Neural cell (in vitro differentiated cells): ENCODE measurements around the gene RHD. TPM values are rescaled to one million over a fixed set of nuclear protein-coding genes. Genes with fewer than 3 reads are reported as not detected.
"Not testable (repeated sequence)": the region's sequence is repeated elsewhere in the genome, so short reads cannot be mapped to it uniquely, and the experiment has no call there.

Source experiments
- H2AFZ ChIP-seq: fragments of 200-600, 300-800 bp; sonication (generic), shearing (Covaris generic); 2 replicates; pipeline ENCODE4 v1.6.0; 2014; ENCODE audit warnings: low read depth, mild to moderate bottlenecking, antibody characterized with exemption, low read length, moderate library complexity
- H3F3A ChIP-seq: fragments of 200-600 bp; shearing (Covaris generic); 2 replicates; pipeline ENCODE4 v1.6.1; 2016; ENCODE audit warnings: mild to moderate bottlenecking, moderate library complexity, mixed read lengths, antibody characterized with exemption, low read length; ENCODE audit not compliant: insufficient read depth, poor library complexity, severe bottlenecking
- H3K27ac ChIP-seq: fragments of 200-600, 300-800 bp; sonication (generic), shearing (Covaris generic); 2 replicates; pipeline ENCODE4 v1.5.1; 2014; ENCODE audit warnings: mild to moderate bottlenecking, low read length, moderate library complexity
- H3K27me3 ChIP-seq: fragments of 300-800, 200-600 bp; sonication (generic), shearing (Covaris generic); 2 replicates; pipeline ENCODE4 v1.6.0; 2014; ENCODE audit warnings: mild to moderate bottlenecking, low read depth, low read length, moderate library complexity; ENCODE audit not compliant: insufficient read depth
- H3K36me3 ChIP-seq: fragments of 300-800, 200-600 bp; sonication (generic), shearing (Covaris generic); 2 replicates; pipeline ENCODE4 v1.5.1; 2014; ENCODE audit warnings: mild to moderate bottlenecking, antibody characterized with exemption, low read length, moderate library complexity; ENCODE audit not compliant: insufficient read depth
- H3K4me2 ChIP-seq: fragments of 300-800, 200-600 bp; sonication (generic), shearing (Covaris generic); 2 replicates; pipeline ENCODE4 v1.6.0; 2014; ENCODE audit warnings: mild to moderate bottlenecking, low read length
- H3K4me3 ChIP-seq: fragments of 300-800, 200-600 bp; sonication (generic), shearing (Covaris generic); 2 replicates; pipeline ENCODE4 v1.5.1; 2014; ENCODE audit warnings: mild to moderate bottlenecking, low read length, moderate library complexity
- H3K79me2 ChIP-seq: fragments of 200-600 bp; shearing (Covaris generic); replicated peaks from 2 replicates; pipeline ENCODE4 v1.6.0; 2014; ENCODE audit warnings: mild to moderate bottlenecking, low read length, moderate library complexity; ENCODE audit not compliant: insufficient read depth
- H3K9ac ChIP-seq: fragments of 300-800, 200-600 bp; sonication (generic), shearing (Covaris generic); 2 replicates; pipeline ENCODE4 v1.6.1; 2016; ENCODE audit warnings: mild to moderate bottlenecking, low read length, mixed read lengths
- H3K9me2 ChIP-seq: fragments of 200-600 bp; shearing (Covaris generic); 2 replicates; pipeline ENCODE4 v1.6.1; 2016; ENCODE audit warnings: mild to moderate bottlenecking, low read length, mixed read lengths; ENCODE audit not compliant: insufficient read depth
- H3K9me3 ChIP-seq: fragments of 200-600, 300-800 bp; sonication (generic), shearing (Covaris generic); 2 replicates; pipeline ENCODE4 v1.6.1; 2016; ENCODE audit warnings: mild to moderate bottlenecking, mixed run types, low read length, moderate library complexity, mixed read lengths
- H4K20me1 ChIP-seq: fragments of 200-600 bp; shearing (Covaris generic); 2 replicates; pipeline ENCODE4 v1.6.1; 2016; ENCODE audit warnings: mild to moderate bottlenecking, mixed run types; ENCODE audit not compliant: insufficient read depth
- CTCF ChIP-seq: fragments of 450-650 bp; IDR thresholded peaks from 2 replicates; pipeline ENCODE4 v1.5.1; 2014; ENCODE audit warnings: antibody characterized with exemption, mild to moderate bottlenecking, moderate library complexity; ENCODE audit not compliant: poor library complexity, severe bottlenecking
- MXI1 ChIP-seq: fragments of 450-650 bp; conservative IDR thresholded peaks from 2 replicates; pipeline ENCODE4 v1.6.1; 2014; ENCODE audit warnings: antibody characterized with exemption, mild to moderate bottlenecking; ENCODE audit not compliant: poor library complexity, severe bottlenecking
- RAD21 ChIP-seq: fragments of 450-650 bp; conservative IDR thresholded peaks from 2 replicates; pipeline ENCODE4 v1.6.1; 2014; ENCODE audit warnings: antibody characterized with exemption, mild to moderate bottlenecking, moderate library complexity
- REST ChIP-seq: IDR thresholded peaks from 2 replicates; pipeline ENCODE4 v1.6.1; 2012; ENCODE audit warnings: borderline replicate concordance
- SMC3 ChIP-seq: fragments of 450-650 bp; conservative IDR thresholded peaks from 2 replicates; pipeline ENCODE4 v1.6.1; 2014; ENCODE audit warnings: antibody characterized with exemption, mild to moderate bottlenecking, moderate library complexity; ENCODE audit not compliant: poor library complexity
- polyA minus RNA-seq: library from RNA; depleted of rRNA, polyadenylated mRNA; stranded (reverse); fragments of >200 nt; gene quantifications from 2 replicates; pipeline ENCODE4 v1.2.3, GENCODE V29; 2014
- polyA plus RNA-seq: library from polyadenylated mRNA; depleted of rRNA; stranded (reverse); fragments of >200 nt; gene quantifications from 2 replicates; pipeline ENCODE4 v1.2.3, GENCODE V29; 2014

Gene RHD
- polyA plus RNA-seq (not detected in 2 replicates), polyA minus RNA-seq (not detected in 2 replicates)

- H3K9me3 ChIP-seq, H3K4me2 ChIP-seq, H3K36me3 ChIP-seq, H2AFZ ChIP-seq, H3K27ac ChIP-seq, H3K9ac ChIP-seq, H3K79me2 ChIP-seq, H3K9me2 ChIP-seq, H3K4me3 ChIP-seq, H4K20me1 ChIP-seq, H3F3A ChIP-seq, H3K27me3 ChIP-seq: not testable (repeated sequence)
Measured at GRCh38 chr1:25272238-25272637, at the start of gene RHD. TSS of gene RHD (plus strand) at chr1:25272509. CDS start at chr1:25272548, 39 bp downstream.

GRCh38 chr1:25222606-25223005, 49.7 kb upstream of the RHD start:
- Histone ChIP-seq H3K27ac (no peak overlapping the region), H3K9ac (no peak overlapping the region), H3K27me3 (no peaks in the 10 kb centered on the region), H3K79me2 (no peaks in the 10 kb centered on the region), H3K4me2 (no peak overlapping the region), H3K4me3 (no peak overlapping the region), H4K20me1 (no peaks in the 10 kb centered on the region), H3K36me3 (no peaks in the 10 kb centered on the region), H3K9me3 (no peaks in the 10 kb centered on the region), H3F3A (no peaks in the 10 kb centered on the region), H3K9me2 (no peaks in the 10 kb centered on the region), H2AFZ (no peak overlapping the region)
- TF ChIP-seq CTCF (no peak), SMC3 (no peak), RAD21 (no peak)

- Histone ChIP-seq H3K4me3 (no peak overlapping the region), H3K36me3 (no peaks in the 10 kb centered on the region), H3F3A (no peaks in the 10 kb centered on the region), H3K9ac (no peak overlapping the region), H3K27me3 (no peaks in the 10 kb centered on the region), H3K4me2 (no peak overlapping the region), H3K9me3 (no peaks in the 10 kb centered on the region), H3K27ac (no peak overlapping the region), H4K20me1 (no peaks in the 10 kb centered on the region), H3K9me2 (no peaks in the 10 kb centered on the region), H3K79me2 (no peaks in the 10 kb centered on the region), H2AFZ (no peak overlapping the region)
- TF ChIP-seq SMC3, result no peak
- TF ChIP-seq MXI1, result no peak
- no peak for TF ChIP-seq REST
- no peak for TF ChIP-seq RAD21
Measured at GRCh38 chr1:25223471-25223870, 48.8 kb upstream of the RHD start.
